HCT116 (cell line): ENCODE data around the gene NDUFB10. TPM values are rescaled to one million over a fixed set of nuclear protein-coding genes. Genes with fewer than 3 reads are reported as not detected.
A peak's percentile ranks its signal among the peaks of the same experiment; 100 is the strongest.

Source experiments
- ATAC-seq: fragments of 200-7000 bp; cut with Tn5 transposase; 2 replicates; pipeline ENCODE4 v1.9.1; 2020; ENCODE audit warnings: mild to moderate bottlenecking, moderate library complexity
- Bru-seq: library from RNA; stranded (reverse); fragments of 400-500 nt; gene quantifications from one replicate; lab custom pipeline; 2021; lab: Mats Ljungman, UMichigan
- BruChase-seq, 2 experiments: library from RNA; stranded (reverse); fragments of 400-500 nt; gene quantifications; one replicate each; lab custom pipeline; 2021; lab: Mats Ljungman, UMichigan
- BruUV-seq: library from RNA; stranded (reverse); fragments of 400-500 nt; replicated peaks from 2 replicates; lab custom pipeline; 2021; lab: Mats Ljungman, UMichigan
- CTCF ChIA-PET: fragments of 300-600 bp; sonication (Branson Sonifier 250); formaldehyde crosslinking; loops from one replicate; lab custom pipeline; 2021; ENCODE audit warnings: antibody characterized with exemption; lab: Charles Lee
- POLR2A ChIA-PET: fragments of 300-600, 350-600 bp; sonication (Branson Sonifier 250); formaldehyde crosslinking; loops from one replicate; lab custom pipeline; 2021; ENCODE audit warnings: antibody characterized with exemption; lab: Charles Lee
- RAD21 ChIA-PET, 2 experiments: fragments of 300-600 bp; sonication (Branson Sonifier 250); formaldehyde crosslinking; loops; one replicate each; lab custom pipeline; 2023; ENCODE audit warnings: low total read pairs in 2 of 2; ENCODE audit not compliant: uncharacterized antibody in 2 of 2, unreplicated experiment in 2 of 2, low non-redundant PET in 1 of 2; lab: Charles Lee
- DNase-seq: peaks from one replicate; pipeline ENCODE4 v3.0.0-alpha.2; 2010; ENCODE audit warnings: low read depth, low spot score
- H2AFZ ChIP-seq: fragments of 200-600 bp; shearing (Covaris generic), sonication (generic); 2 replicates; pipeline ENCODE4 v1.6.1; 2017; ENCODE audit warnings: low read depth, mixed run types, mixed read lengths, antibody characterized with exemption, low read length; ENCODE audit not compliant: poor library complexity, severe bottlenecking
- H3K27ac ChIP-seq: 2 replicates; pipeline ENCODE4 v1.5.1; 2012; ENCODE audit warnings: low read depth, low read length
- H3K27me3 ChIP-seq: fragments of 200-600 bp; sonication (generic); 2 replicates; pipeline ENCODE4 v1.6.1; 2016; ENCODE audit warnings: mixed run types, low read length, mixed read lengths; ENCODE audit not compliant: insufficient read depth
- H3K36me3 ChIP-seq, 2 experiments: fragments of 200-500 bp in 1 of 2; fragments of 200-600 bp in 1 of 2; sonication (Bioruptor generic) in 1 of 2; sonication (generic) in 1 of 2; 2 replicates each; pipeline versions ENCODE4 v1.5.1 to v1.6.1; 2014 to 2016; ENCODE audit warnings: low read length in 2 of 2, inconsistent platforms in 1 of 2, mixed read lengths in 1 of 2, mixed run types in 1 of 2; ENCODE audit not compliant: insufficient read depth in 2 of 2, control insufficient read depth in 1 of 2
- H3K4me1 ChIP-seq, 2 experiments: fragments of 200-600 bp in 1 of 2; sonication (generic) in 1 of 2; 2 replicates each; pipeline versions ENCODE4 v1.5.1 to v1.6.1; 2012 to 2017; ENCODE audit warnings: low read length in 2 of 2, inconsistent platforms in 1 of 2, mild to moderate bottlenecking in 1 of 2, mixed read lengths in 1 of 2, mixed run types in 1 of 2, moderate library complexity in 1 of 2; ENCODE audit not compliant: insufficient read depth in 2 of 2, control insufficient read depth in 1 of 2
- H3K4me2 ChIP-seq: fragments of 200-600 bp; sonication (generic); 2 replicates; pipeline ENCODE4 v1.6.1; 2017; ENCODE audit warnings: mixed run types, low read length, mixed read lengths
- H3K4me3 ChIP-seq, 2 experiments: fragments of 200-600 bp in 1 of 2; sonication (generic) in 1 of 2; replicated peaks in 1 of 2; 2 replicates each; pipeline ENCODE4 v1.5.1; 2011 to 2016; ENCODE audit warnings: low read length in 2 of 2, control low read depth in 1 of 2, low read depth in 1 of 2, mild to moderate bottlenecking in 1 of 2, mixed read lengths in 1 of 2, mixed run types in 1 of 2
- H3K79me2 ChIP-seq: fragments of 200-600 bp; sonication (generic); 2 replicates; pipeline ENCODE4 v1.6.1; 2017; ENCODE audit warnings: mild to moderate bottlenecking, mixed run types, low read length, moderate library complexity, mixed read lengths; ENCODE audit not compliant: insufficient read depth
- H3K9ac ChIP-seq: fragments of 200-600 bp; sonication (generic); 2 replicates; pipeline ENCODE4 v1.6.1; 2016; ENCODE audit warnings: low read length, mixed read lengths
- H3K9me2 ChIP-seq: fragments of 200-600 bp; sonication (generic), shearing (Covaris generic); 2 replicates; pipeline ENCODE4 v1.6.1; 2017; ENCODE audit warnings: mixed run types, mild to moderate bottlenecking, moderate library complexity; ENCODE audit not compliant: insufficient read depth
- H3K9me3 ChIP-seq, 2 experiments: fragments of 200-500 bp in 1 of 2; fragments of 200-600 bp in 1 of 2; sonication (Bioruptor generic) in 1 of 2; sonication (generic) in 1 of 2; 2 replicates each; pipeline ENCODE4 v1.6.1; 2014 to 2017; ENCODE audit warnings: low read length in 2 of 2, mixed read lengths in 2 of 2, inconsistent platforms in 1 of 2, low read depth in 1 of 2, mild to moderate bottlenecking in 1 of 2, mixed run types in 1 of 2, moderate library complexity in 1 of 2; ENCODE audit not compliant: control insufficient read depth in 1 of 2, insufficient read depth in 1 of 2
- H4K20me1 ChIP-seq: fragments of 200-600 bp; sonication (generic), shearing (Covaris generic); 2 replicates; pipeline ENCODE4 v1.6.1; 2017; ENCODE audit warnings: mixed run types, mild to moderate bottlenecking, moderate library complexity; ENCODE audit not compliant: insufficient read depth
- ATF3 ChIP-seq: IDR thresholded peaks from 2 replicates; pipeline ENCODE4 v1.6.1; 2012
- CBX3 ChIP-seq: IDR thresholded peaks from 2 replicates; pipeline ENCODE4 v1.6.1; 2012; ENCODE audit warnings: low read depth
- CEBPB ChIP-seq: IDR thresholded peaks from 2 replicates; pipeline ENCODE4 v1.6.1; 2012; ENCODE audit warnings: low read depth
- EGR1 ChIP-seq: IDR thresholded peaks from 2 replicates; pipeline ENCODE4 v1.6.1; 2012; ENCODE audit warnings: low read depth
- ELF1 ChIP-seq: IDR thresholded peaks from 2 replicates; pipeline ENCODE4 v1.6.1; 2012; ENCODE audit warnings: low read depth, borderline replicate concordance
- EZH2 ChIP-seq: fragments of 200-600 bp; sonication (generic); IDR thresholded peaks from 2 replicates; pipeline ENCODE4 v1.6.1; 2017; ENCODE audit warnings: antibody characterized with exemption, mixed run types
- FOSL1 ChIP-seq: IDR thresholded peaks from 2 replicates; pipeline ENCODE4 v1.6.1; 2012; ENCODE audit warnings: low read depth
- JUND ChIP-seq: IDR thresholded peaks from 2 replicates; pipeline ENCODE4 v1.6.1; 2012
- MAX ChIP-seq: IDR thresholded peaks from 2 replicates; pipeline ENCODE4 v1.6.1; 2012
- POLR2AphosphoS5 ChIP-seq: IDR thresholded peaks from 2 replicates; pipeline ENCODE4 v1.6.1; 2011; ENCODE audit warnings: mild to moderate bottlenecking, low read depth, low read length, moderate library complexity
- RAD21 ChIP-seq: IDR thresholded peaks from 2 replicates; pipeline ENCODE4 v1.6.1; 2012; ENCODE audit warnings: low read depth, mild to moderate bottlenecking
- REST ChIP-seq: IDR thresholded peaks from 2 replicates; pipeline ENCODE4 v1.6.1; 2012; ENCODE audit warnings: low read depth
- SIN3A ChIP-seq: IDR thresholded peaks from 2 replicates; pipeline ENCODE4 v1.6.1; 2012; ENCODE audit warnings: low read depth
- SP1 ChIP-seq: IDR thresholded peaks from 2 replicates; pipeline ENCODE4 v1.6.1; 2012; ENCODE audit warnings: low read depth
- SRF ChIP-seq: IDR thresholded peaks from 2 replicates; pipeline ENCODE4 v1.6.1; 2012; ENCODE audit warnings: low read depth
- TCF7L2 ChIP-seq: IDR thresholded peaks from 2 replicates; pipeline ENCODE4 v1.7.0; 2011; ENCODE audit warnings: borderline replicate concordance, inconsistent platforms; ENCODE audit not compliant: insufficient read depth, insufficient read length; ENCODE audit errors: extremely low read depth
- ZFX ChIP-seq: fragments of 450-650 bp; IDR thresholded peaks from 2 replicates; pipeline ENCODE4 v1.6.1; 2017
- ZNF274 ChIP-seq: fragments of 200-500 bp; sonication (Bioruptor generic); IDR thresholded peaks from 2 replicates; pipeline ENCODE4 v1.6.1; 2014; ENCODE audit warnings: mild to moderate bottlenecking, low read depth, low read length, inconsistent platforms
- intact Hi-C: fragments of 100-400 bp; cut with micrococcal nuclease; formaldehyde crosslinking; loops from 2 replicates; pipeline ENCODE4 v1.10.0; 2022
- long read RNA-seq: library from polyadenylated mRNA; unstranded; transcript quantifications from one replicate; pipeline ENCODE4 v2.0.0, GENCODE V29; 2021; ENCODE audit not compliant: unreplicated experiment
- polyA plus RNA-seq: library from polyadenylated mRNA; unstranded; fragments of >200 nt; gene quantifications from 2 replicates; pipeline ENCODE4 v1.2.1, GENCODE V29; 2012; ENCODE audit warnings: missing spikeins
- total RNA-seq: library from RNA; stranded (reverse); gene quantifications from one replicate; pipeline ENCODE4 v1.2.1, GENCODE V29; 2021; ENCODE audit not compliant: unreplicated experiment
- TF ChIP-seq, protein P1 (sequence below): IDR thresholded peaks from 2 replicates; pipeline ENCODE4 v1.6.1; 2011; ENCODE audit warnings: mild to moderate bottlenecking, low read length, moderate library complexity; ENCODE audit not compliant: insufficient replicate concordance; ENCODE audit errors: extremely low read depth

NDUFB10 gene
- total RNA-seq (273 TPM), Bru-seq, nascent RNA (percentile 73 among the genes with signal in this experiment), BruChase-seq, experiment 1, labeled RNA remaining after a 6-hour chase (percentile 87 among the genes with signal in this experiment), BruChase-seq, experiment 2, labeled RNA remaining after a 2-hour chase (percentile 81 among the genes with signal in this experiment)
- 353 and 368 TPM in 2 replicates for polyA plus RNA-seq
- long read RNA-seq, transcript NDUFB10-201 (4 exons, 705 nt) = major isoform, 87 of 134 reads
- long read RNA-seq, partial matches to known transcripts = 44 of 134 reads
- long read RNA-seq, other reads (novel, unspliced or antisense) = 1 of 134 reads

GRCh38 chr16:1959269-1960039 lies at the start of gene NDUFB10:
NDUFB10 (plus strand) TSS chr16:1959538; CDS start chr16:1959625, 87 bp downstream.
- H3K9me3 ChIP-seq = no peaks in the 10 kb centered on the region
- intact Hi-C loops = no loop called here
- peaks cover 8 to 41% of the 10 kb centered on the region in 2 experiments for H3K4me1 ChIP-seq
- RAD21 ChIA-PET = no interaction called here
- H3K9me2 ChIP-seq = no peaks in the 10 kb centered on the region
- H3K79me2 ChIP-seq = peaks cover 48% of the 10 kb centered on the region
- ATAC-seq (peak; percentile 64), DNase-seq (peak; percentile 85)
- H3K27ac ChIP-seq = peak within 1 kb of the TSS; percentile 88
- H2AFZ ChIP-seq = peak within 1 kb of the TSS; percentile 82
- peak within 1 kb of the TSS; percentile 98 for H3K9ac ChIP-seq
- POLR2A ChIA-PET = interaction anchor here (1.2 to 3.2 kb wide), 3 partner anchors 20 to 196 kb away, joined by 3 to 14 read pairs (median 7); partner anchors contain the start of gene TRAF7
- peaks cover 6 to 20% of the 10 kb centered on the region in 2 experiments for H3K36me3 ChIP-seq
- peak within 1 kb of the TSS; percentile 81 to 89 for H3K4me3 ChIP-seq
- H3K27me3 ChIP-seq = no peaks in the 10 kb centered on the region
- CTCF ChIA-PET = no interaction called here
- H3K4me2 ChIP-seq = peak within 1 kb of the TSS; percentile 88
- BruUV-seq = no TSS peak
- peaks cover 11% of the 10 kb centered on the region; the same call in 1 of the 2 replicates for H4K20me1 ChIP-seq
- TF ChIP-seq ATF3 (no peak), REST (no peak), ZFX (peak; percentile 99), CEBPB (no peak), FOSL1 (no peak), ELF1 (no peak), SIN3A (no peak), EGR1 (no peak), CBX3 (no peak), POLR2AphosphoS5 (peak; percentile 98), TCF7L2 (peak; percentile 69), SRF (no peak), RAD21 (no peak), ZNF274 (no peak), SP1 (no peak), MAX (no peak), JUND (no peak), EZH2 (no peak)
- TF ChIP-seq, protein P1, sequence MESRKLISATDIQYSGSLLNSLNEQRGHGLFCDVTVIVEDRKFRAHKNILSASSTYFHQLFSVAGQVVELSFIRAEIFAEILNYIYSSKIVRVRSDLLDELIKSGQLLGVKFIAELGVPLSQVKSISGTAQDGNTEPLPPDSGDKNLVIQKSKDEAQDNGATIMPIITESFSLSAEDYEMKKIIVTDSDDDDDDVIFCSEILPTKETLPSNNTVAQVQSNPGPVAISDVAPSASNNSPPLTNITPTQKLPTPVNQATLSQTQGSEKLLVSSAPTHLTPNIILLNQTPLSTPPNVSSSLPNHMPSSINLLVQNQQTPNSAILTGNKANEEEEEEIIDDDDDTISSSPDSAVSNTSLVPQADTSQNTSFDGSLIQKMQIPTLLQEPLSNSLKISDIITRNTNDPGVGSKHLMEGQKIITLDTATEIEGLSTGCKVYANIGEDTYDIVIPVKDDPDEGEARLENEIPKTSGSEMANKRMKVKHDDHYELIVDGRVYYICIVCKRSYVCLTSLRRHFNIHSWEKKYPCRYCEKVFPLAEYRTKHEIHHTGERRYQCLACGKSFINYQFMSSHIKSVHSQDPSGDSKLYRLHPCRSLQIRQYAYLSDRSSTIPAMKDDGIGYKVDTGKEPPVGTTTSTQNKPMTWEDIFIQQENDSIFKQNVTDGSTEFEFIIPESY = peak; percentile 71
